Astrocyte of the cerebellum (primary cell): ENCODE measurements around the gene RFT1.

Experiments
- DNase-seq: peaks from one replicate; pipeline ENCODE4 v3.0.0-alpha.2; 2011; ENCODE audit warnings: low read depth
- H3K4me3 ChIP-seq: 2 replicates; pipeline ENCODE4 v1.5.1; 2011; ENCODE audit warnings: mild to moderate bottlenecking, low read depth, low read length, moderate library complexity
- CTCF ChIP-seq: IDR thresholded peaks from 2 replicates; pipeline ENCODE4 v1.5.1; 2012; ENCODE audit warnings: low read length, low read depth, moderate library complexity, mild to moderate bottlenecking; ENCODE audit errors: missing control alignments
- in situ Hi-C: cut with HindIII; loops from 2 replicates; pipeline ENCODE4 v1.10.0; 2017; ENCODE audit warnings: low sequenced_read_pairs

Gene RFT1

GRCh38 chr3:53116956-53117355 lies 13.3 kb downstream of the RFT1 start:
- no peak overlapping the region for H3K4me3 ChIP-seq
- in situ Hi-C loops: no loop called here
- DNase-seq: no peak
- TF ChIP-seq CTCF: no peak

- DNase-seq: no peak
- in situ Hi-C loops: no loop called here
- no peak for TF ChIP-seq CTCF
- no peak overlapping the region for H3K4me3 ChIP-seq
Measured at GRCh38 chr3:53114412-53115074, 15.7 kb downstream of the RFT1 start.

- in situ Hi-C loops: no loop called here
- peak; percentile 93 for TF ChIP-seq CTCF
- H3K4me3 ChIP-seq: no peak overlapping the region
- DNase-seq: peak; percentile 64
Measured at GRCh38 chr3:53114011-53114400, 16.2 kb downstream of the RFT1 start.

GRCh38 chr3:53113293-53114010 lies 16.8 kb downstream of the RFT1 start:
- TF ChIP-seq CTCF: no peak
- no peak for DNase-seq
- no peak overlapping the region for H3K4me3 ChIP-seq
- in situ Hi-C loops: no loop called here

- DNase-seq: no peak
- no peak for TF ChIP-seq CTCF
- H3K4me3 ChIP-seq: no peak overlapping the region
- in situ Hi-C loops: no loop called here
Measured at GRCh38 chr3:53111822-53112221, 18.4 kb downstream of the RFT1 start.

GRCh38 chr3:53109891-53110771 lies 20.1 kb downstream of the RFT1 start:
- in situ Hi-C loops: no loop called here
- no peak for DNase-seq
- TF ChIP-seq CTCF: peak; percentile 41
- no peak overlapping the region for H3K4me3 ChIP-seq
